HG03095 (cell line): ENCODE results near the gene DRC1.

Experiments
- ATAC-seq: cut with Tn5 transposase; IDR thresholded peaks from one replicate; pipeline ENCODE4 v1.9.1; 2021; ENCODE audit warnings: moderate library complexity; ENCODE audit not compliant: unreplicated experiment

DRC1 gene

GRCh38 chr2:26442301-26442700 lies 40.6 kb downstream of the DRC1 start:
- no peak for ATAC-seq

- no peak for ATAC-seq
Measured at GRCh38 chr2:26442707-26443106, 41.0 kb downstream of the DRC1 start.

DNA sequence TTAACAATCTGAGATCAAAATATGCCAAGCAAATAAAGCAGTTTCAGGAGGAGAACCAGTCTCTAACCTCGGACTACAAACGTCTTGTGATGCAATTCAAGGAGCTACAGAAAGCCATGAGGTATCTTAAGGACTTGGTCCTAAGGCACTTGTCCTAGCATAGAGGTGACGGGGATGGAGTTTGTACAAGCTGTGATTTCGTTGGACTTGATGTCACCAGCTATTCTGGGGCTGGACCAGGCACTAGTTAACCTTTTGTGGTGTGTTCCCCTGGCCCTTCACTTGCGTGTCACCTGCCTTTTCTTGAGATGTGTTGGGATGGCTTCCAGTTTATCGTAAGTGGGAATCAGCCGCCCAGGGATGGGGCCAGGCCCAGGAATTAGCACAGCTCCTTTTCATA lies 42.5 kb downstream of the DRC1 start:
- ATAC-seq, result no peak

- ATAC-seq, result no peak
Measured at GRCh38 chr2:26448651-26449050, 46.9 kb downstream of the DRC1 start.

DNA sequence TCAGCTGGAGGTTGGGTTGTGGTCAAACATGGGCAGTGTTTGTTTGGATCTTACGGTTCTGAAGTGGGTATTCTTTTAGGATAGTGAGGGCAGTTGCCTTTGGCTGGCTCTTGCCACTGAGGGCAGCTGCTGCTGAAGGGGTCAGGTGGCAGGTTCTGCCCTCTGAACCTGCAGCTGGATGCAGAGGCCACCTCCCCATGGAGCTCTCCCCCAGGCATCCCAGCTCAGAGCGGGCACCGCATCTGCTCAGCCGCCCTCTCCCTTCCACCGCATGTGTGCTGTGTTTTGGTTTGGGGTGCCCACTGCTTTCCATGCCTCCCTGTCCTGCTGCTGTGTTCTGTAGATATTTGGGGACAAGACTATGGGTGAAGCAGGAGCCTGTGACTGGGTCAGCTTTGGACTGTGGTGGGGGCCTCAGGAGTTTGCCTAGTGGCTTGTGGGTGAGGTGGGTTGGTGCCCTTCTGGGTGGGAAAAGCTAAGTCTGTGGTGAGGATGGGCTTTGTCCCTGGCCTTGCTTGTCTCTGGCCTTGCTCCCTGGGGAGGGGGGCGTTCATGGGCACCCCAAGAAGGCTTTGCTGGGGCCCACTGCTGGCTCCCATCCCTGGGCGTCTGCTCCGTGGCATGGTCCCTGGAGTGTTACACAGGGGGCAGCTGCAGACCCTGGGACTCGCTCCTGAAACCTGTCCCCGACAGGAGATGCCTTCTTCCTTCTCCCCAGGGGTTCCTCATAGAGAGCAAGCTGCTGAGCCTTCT lies 47.7 kb downstream of the DRC1 start:
- ATAC-seq, result no peak

GRCh38 chr2:26450031-26450635 lies 48.4 kb downstream of the DRC1 start:
- no peak for ATAC-seq

GRCh38 chr2:26451700-26452099 lies 50.0 kb downstream of the DRC1 start:
- ATAC-seq, result no peak

- ATAC-seq, result no peak
Measured at GRCh38 chr2:26453421-26454329, 52.0 kb downstream of the DRC1 start.

- no peak for ATAC-seq
Measured at GRCh38 chr2:26454561-26455001, 52.9 kb downstream of the DRC1 start.

GRCh38 chr2:26455037-26455669 lies 53.4 kb downstream of the DRC1 start:
- no peak for ATAC-seq

DNA sequence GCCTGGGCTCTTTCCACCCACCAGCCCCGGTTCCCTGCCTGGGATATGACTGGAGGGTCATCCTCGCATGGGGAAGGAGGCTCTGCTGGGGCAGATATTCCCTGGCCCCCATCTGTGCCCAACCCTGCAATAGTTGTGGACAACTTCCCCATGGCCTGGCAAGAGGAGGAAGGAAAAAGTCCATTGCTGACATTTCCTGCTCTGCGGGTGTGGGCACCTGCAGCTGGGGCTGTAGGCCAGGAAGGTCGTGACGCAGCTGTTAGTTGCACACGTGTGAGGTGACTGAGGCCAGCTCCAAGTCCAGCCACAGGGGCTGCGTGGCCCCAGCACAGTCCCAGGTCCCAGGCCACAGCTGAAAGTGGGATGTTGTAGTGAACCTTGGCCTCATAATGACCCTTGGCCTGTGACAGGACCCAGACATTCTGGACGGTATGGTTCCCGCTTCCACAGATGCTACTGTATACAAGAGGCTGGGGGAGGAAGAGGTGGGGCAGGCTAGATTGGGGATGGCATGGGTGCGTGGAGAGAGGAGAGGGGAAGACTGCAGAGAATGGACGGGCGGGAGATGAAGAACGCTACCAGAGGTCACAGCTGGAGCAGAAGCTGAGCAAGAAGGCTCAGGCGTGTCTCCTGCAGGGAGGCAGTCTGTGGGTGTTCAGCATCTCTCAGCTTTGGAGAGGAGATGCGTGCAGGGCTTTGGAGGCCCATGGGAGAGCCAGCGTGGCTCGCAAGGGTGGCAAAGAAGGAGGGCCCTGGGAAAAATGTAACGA lies 54.1 kb downstream of the DRC1 start:
- no peak for ATAC-seq

DNA sequence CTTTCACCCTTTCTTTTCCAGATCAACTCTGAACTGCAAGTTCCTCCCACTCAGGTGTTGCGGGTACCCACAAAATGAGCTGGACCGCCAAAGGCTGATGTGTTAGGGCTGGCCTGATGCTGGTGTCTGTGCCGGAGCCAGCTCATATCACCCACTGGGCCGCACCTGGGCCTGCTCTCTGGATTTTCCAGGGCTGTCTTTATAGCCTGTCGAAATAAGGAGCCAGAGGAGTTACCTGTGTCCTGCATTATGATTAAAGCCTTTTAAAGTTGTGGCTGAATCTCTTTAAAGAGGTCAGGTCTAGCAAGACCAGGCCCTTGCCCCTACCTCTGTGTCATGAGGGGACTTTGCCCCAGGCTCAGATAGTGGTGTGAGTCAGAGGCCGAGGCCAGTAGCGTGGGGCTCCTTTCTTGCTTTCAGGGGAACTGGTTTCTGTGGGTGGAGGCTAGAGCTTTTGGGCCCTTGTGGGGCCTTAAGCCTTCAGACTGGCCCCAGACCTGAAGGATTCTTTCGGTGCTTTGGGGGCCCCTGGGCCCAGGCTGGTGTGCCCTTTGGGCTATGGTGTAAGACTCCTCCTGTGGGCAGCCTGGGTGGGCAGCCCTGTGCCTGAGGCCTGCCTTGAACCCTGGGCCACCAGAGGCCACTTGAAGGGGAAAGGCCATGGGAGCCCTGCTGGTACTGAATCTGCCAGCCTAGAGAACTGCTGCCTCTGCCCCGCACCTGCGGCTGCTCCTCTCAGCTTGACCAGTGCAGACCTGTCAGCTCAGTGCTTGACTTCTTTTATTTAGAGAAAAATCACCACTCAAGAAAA lies 54.9 kb downstream of the DRC1 start:
- ATAC-seq, result no peak

GRCh38 chr2:26457251-26457666 lies 55.5 kb downstream of the DRC1 start:
- ATAC-seq, result no peak

GRCh38 chr2:26457695-26458364 lies 56.1 kb downstream of the DRC1 start:
- ATAC-seq, result no peak

- no peak for ATAC-seq
Measured at GRCh38 chr2:26458365-26459042, 56.8 kb downstream of the DRC1 start.

GRCh38 chr2:26459991-26460612 lies 58.4 kb downstream of the DRC1 start:
- no peak for ATAC-seq

- no peak for ATAC-seq
Measured at GRCh38 chr2:26460613-26461031, 58.9 kb downstream of the DRC1 start.

- ATAC-seq, result no peak
Measured at GRCh38 chr2:26461601-26462023, 59.9 kb downstream of the DRC1 start.
